GM19043 (cell line): ENCODE data around the gene RASAL1.

Source experiments
- ATAC-seq: cut with Tn5 transposase; IDR thresholded peaks from one replicate; pipeline ENCODE4 v1.9.1; 2021; ENCODE audit warnings: low read depth; ENCODE audit not compliant: unreplicated experiment

Gene RASAL1

DNA sequence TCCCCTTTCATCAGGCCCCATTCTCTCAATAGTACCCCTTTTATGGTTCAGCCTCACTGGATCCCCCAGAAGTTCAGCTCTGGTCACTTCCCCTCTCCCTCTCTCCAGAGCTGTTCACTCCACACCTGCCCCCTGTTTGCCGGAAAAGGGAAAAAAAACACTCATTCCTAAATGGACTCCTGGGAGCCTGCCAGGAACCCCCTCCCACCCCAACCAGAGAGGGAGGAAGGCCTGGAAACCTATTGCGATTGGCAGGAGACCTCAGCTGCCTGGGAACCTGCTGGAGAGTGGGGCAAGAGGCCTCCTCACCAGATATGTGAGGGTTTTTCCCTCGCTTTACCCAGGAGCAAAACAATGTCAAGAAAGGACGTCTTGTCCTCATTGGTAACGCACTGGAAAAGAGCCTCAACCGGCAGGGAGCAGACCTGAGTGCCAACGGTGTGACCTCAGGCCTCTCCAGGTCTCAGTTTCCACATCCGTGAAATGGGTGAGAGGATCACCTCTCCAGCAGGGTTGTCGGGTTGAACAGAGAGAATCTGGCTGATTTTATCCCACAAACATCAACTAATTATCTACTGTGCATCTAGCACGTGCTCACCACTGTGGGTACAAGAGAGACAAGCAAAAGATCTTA lies 74.4 kb downstream of the RASAL1 start:
- no peak for ATAC-seq

DNA sequence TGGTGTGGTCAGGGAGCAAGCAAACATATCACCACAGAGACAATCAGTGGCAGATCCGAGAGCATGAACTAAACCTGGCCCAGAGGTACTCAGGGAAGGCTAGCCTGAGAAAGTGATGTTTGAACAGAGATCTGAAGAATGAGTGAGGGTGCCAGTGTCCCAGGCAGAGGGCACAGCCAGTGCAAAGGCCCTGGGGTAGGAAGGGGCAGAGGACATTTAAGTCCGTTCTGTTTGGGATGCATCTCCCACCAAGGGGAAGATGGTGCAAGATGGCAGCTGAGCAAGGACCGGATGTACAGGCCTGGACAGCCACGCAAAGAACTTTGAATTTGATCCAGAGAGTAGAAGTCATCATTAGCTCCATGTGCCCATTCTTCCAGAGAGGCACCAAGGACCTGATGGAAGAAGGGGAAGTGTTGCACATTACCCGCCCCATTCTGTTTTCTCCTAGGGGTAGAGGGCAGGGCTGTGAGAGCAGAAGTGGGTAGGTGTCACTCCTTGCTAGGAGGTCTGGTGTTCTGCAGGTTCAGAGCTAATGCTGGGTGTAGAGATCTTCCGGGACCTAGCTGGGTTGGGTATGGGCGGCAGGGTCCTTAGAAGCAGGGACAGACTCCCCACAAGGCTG lies 75.1 kb downstream of the RASAL1 start:
- ATAC-seq: no peak

DNA sequence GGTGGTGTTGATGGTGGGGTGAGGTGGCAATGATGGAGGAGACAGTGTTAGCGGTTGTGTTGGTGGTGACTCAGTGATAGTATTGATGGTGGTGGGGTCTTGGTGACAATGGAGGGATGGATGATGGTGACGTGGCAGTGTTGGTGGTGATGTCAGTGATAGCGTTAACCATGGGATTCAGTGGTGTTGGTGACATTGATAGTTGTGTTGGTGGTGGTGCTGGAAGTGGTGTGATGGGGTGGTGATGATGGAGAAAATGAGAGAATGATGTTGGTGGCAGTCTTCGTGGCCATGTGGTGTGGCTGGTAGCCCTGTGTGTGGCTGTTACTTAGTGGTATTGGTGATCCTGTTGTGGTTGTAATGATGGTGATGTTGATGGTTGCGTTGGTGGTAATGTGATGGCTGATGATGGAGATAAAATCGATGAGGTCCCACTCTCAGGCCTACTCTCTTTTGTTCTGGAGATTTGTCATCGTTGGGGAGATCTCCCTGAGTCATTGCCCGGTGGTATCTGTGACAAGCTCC lies 76.4 kb downstream of the RASAL1 start:
- no peak for ATAC-seq

DNA sequence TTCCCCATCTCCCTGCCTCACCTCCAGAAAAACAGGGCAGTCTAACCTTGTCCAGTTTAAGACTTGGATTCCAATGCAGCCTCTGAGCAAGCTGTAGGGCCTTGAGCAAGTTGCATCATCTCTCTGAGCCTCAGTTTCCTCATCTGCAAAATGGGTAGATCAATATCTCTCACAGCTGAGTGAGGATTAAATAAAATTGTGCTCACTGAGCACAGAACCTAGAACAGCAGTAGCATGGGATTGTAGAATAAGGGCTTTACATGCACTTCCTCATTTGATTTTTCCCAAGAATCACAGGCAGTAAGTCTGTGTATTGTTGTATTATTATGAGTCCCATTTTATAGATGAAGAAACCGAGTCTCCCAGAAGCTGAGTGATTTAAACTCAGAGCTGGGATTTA lies 77.0 kb downstream of the RASAL1 start:
- no peak for ATAC-seq

DNA sequence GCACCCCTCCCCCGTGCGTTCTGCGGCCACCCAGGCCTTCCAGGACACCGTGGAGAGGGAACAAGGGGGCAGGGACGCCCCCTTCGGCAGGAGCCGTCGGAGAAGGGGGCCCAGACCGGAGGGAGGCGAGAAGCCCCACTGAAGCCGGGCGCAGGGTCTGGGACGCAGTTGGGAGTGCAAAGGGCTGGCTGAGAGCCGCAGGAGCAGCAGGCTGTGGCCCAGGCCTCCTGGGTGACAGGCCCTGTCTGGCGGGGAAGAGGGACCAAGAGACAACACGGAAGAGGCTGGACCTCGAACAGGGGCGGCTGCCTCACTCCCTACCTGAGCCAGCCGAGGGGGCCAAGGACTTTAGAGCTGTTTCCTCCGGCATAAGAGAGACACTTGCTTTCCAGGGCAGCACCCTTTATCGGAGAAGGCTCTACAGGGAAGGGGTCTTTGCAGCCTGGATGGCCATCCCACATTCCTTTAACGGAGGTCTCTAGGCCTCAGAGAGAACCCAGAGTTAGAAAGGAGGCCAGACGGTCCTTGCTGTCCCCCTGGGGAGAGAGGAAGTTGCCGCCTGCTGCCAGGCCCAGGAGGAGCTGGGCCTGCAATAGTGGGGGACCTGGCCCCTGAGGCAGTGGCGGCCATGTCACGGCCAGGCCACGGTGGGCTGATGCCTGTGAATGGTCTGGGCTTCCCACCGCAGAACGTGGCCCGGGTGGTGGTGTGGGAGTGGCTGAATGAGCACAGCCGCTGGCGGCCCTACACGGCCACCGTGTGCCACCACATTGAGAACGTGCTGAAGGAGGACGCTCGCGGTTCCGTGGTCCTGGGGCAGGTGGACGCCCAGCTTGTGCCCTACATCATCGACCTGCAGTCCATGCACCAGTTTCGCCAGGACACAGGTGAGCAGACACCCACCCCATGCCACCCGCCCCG lies 77.7 kb downstream of the RASAL1 start:
- ATAC-seq: no peak

DNA sequence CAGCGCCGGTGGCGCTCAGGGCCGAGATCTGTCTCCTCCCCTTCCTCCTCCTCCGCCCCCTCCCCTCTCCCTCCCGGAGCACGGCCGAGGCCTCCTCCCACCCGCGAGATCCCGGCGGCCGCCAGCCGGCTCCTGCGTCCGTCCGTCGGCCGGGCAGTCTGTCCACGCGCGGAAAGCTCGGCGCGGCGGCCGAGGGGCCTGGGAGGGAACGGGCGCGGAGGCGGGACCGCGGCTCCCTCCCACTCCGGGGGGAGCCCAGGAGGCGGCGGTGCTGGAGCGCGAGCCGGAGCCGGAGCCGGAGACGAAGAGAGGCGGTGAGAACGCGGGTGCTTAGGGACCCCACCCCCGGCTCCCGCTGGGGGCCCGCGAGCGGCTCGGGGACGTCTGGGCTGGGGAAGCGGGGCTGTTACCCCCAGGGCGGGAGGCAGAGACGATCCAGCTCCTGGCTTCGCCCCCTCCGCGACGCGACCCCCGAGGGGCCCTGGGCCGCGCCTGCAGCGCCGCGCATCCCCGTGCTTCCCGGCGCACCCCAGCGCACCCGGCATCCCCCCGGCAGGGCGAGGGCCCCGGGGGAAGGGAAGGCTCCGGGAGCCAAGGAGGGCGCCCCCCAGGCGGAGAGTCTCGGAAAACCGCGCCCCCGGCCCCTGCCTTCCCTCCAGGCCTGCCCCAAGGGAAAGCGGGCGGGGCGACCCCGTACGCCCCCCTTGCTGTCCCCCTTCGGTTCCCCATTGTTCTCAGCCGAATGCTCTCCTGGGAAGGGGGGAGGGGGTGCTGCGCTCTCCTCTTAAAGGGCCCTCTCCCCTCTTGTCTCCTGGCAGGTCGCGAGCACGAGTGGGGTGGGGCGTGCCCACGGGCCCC lies 78.7 kb downstream of the RASAL1 start, which contains the start of gene DTX1:
Gene DTX1, plus strand, starts transcription at position 100 of the 858 bp plus-strand sequence. CDS start 1,463 bp downstream, outside the sequence.
- no peak for ATAC-seq

DNA sequence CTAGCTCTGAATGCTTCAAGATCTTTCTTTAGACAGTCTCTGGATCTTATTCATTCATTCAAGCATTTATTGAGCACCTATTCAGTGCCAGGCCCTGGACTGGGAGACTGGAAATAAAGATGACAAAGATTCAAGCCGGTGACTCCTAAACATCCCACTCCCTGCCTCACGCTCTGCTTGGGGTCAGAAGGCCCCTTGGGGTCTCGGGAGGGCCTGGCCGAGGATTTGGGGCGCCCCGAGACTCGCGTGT lies 79.3 kb downstream of the RASAL1 start:
- ATAC-seq: no peak

DNA sequence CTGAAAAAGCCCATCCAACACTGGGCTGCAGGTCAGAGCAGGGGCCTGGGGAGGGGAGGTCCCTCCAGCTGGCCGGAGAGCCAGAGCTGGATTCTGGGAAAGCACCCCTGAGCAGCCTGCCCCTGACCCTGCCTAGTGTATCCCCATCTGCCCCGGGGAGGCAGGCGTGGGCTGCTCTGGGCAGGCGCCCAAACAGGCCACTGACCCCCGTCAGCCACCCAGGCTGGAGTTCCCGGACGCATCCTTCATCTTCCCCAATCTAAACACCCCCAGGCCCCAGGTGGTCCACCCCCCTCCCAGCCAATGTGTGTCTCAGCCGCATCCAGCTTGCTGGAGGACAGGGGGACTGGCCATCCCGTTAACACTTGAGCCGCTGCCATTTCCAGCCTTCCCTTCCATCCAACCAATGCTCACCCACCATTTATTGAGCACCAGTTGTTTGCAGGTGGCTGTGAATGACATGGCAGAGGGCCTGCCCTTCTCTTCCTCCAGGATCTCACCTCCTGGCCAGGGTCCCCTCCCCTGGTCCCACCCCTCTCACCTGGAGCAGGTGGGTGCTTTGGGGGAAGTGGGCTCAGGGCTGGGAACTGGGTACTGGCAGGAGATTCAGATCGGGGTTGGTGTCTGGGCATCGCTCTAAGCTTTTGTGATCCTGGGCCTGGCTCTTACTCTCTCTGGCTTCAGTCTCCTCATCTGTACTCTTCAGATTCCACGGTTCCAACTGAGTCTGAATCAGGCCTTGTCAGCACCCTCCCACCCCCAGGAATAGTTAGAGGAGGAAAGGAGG lies 79.8 kb downstream of the RASAL1 start:
- ATAC-seq: no peak

DNA sequence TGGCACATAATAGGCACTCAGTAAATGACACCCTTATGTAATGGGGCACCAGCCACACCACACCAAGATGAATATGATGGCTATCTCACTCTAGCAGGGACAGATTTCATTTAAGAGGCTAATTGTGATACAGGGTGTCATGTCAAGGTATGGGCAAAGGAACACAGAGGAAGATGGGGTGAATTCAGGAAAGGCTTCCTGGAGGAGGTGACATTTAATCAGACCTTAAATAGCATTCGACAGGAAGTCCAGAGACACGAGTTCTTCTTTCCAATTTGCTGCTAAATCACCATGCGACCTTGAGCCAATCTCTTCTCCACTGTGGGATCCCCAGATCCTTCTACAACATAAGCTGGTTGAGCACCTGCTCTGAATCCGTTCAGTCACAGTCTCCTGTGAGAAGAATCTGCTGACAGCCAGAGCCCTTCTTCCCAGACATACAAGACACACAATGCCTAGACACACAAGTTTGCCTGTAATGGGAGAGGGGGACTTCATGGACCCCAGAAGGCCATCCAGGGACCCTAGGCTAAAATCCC lies 80.5 kb downstream of the RASAL1 start:
- no peak for ATAC-seq

DNA sequence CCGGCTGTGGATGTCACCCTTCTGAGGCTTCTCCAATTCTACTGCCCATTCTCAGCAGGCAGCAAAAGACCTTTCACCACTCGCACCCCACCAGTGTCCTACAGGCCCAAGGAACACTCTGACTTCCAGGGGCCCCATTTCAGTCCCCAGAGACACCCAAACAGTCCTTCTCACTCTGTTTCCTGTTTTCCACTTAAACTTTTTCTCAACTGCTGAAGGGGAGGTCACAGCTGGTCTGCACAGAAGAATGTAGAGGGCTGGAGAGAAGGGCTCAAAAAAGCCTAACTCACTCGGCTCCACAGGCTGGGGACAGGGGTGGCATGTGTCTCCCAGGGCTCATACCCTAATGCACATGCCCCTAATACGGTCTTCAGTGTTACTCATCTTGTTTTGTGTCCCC lies 83.2 kb downstream of the RASAL1 start:
- no peak for ATAC-seq

DNA sequence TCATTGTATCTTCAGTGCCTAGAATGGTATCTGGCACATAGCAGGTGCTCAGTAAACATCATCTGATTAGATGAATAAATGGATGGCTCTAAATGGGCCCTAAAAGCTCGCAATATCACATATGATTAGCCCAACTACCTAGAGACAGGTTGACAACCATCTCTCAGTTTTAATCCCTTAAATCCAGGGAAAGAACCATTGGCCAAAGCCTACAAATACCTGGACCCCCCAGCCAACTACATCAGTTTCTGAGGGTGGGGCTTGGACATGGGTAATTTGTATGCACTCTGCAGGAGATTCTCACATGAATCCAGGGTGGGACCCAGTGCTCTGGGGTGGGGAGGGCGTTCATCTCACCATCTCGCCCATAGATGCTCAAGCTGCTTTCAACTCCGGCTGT lies 83.8 kb downstream of the RASAL1 start:
- no peak for ATAC-seq

DNA sequence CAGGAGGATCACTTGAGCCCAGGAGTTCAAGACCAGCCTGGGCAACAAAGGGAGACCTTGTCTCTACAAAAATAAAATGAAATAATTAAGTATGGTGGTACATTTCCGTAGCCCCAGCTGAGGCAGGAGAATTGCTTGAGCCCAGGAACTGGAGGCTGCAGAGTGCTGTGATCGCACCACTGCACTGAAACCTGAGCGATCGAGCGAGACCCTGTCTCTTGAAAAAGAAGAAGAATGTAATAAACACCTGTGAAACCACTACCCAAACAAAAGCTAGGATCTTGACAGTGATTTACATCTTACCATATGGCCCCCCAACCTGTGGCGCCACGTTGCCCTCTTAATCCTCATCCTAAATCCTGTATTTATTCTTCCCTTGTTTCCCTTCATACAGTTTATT lies 84.8 kb downstream of the RASAL1 start:
- ATAC-seq: peak; percentile 55

DNA sequence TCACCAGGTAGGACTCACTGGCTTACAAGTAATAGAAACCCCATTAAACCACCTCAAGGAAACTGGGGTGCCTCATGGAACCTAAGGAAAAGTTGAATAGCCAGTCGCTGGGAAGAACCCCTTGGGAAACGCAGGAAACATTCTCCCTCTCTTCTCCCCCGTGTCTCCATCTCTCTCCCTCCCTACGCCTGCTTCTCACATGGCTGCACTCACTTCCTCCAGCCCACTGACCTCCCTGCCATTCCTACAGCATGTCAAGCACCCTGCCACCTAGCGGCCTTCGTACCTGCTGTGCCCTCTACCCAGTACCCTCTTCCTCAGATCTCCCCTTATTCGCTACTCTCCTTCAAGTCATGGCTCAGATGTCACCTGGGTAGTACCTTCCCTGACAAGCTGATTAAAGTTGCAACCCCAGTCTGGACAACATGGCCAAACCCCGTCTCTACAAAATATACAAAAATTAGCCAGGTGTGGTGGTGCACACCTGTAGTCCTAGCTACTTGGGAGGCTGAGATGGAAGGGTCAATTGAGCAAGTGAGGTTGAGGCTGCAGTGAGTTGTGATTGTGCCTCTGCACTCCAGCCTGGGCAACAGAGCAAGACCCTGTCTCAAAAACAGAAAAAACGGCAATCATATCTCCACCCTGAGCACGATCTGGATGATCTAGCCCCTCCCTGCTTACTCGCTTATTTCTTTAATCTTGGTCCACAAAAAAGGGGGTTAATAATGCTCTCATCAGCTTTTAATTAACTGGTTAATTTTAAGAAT lies 85.4 kb downstream of the RASAL1 start:
- no peak for ATAC-seq
